C4-2B (cell line): ENCODE data around the gene TLCD2.
"Not testable (repeated sequence)": the region's sequence is repeated elsewhere in the genome, so short reads cannot be mapped to it uniquely, and the experiment has no call there.

Experiments
- ZFX ChIP-seq: fragments of 450-650 bp; IDR thresholded peaks from 2 replicates; pipeline ENCODE4 v1.6.1; 2017
- TF ChIP-seq, protein P1 (sequence below): fragments of 450-650 bp; conservative IDR thresholded peaks from 2 replicates; pipeline ENCODE4 v1.5.1; 2017; ENCODE audit warnings: mild to moderate bottlenecking

GRCh38 chr17:1699891-1700290 is 10.3 kb downstream of the TLCD2 start:
- TF ChIP-seq, protein P1, sequence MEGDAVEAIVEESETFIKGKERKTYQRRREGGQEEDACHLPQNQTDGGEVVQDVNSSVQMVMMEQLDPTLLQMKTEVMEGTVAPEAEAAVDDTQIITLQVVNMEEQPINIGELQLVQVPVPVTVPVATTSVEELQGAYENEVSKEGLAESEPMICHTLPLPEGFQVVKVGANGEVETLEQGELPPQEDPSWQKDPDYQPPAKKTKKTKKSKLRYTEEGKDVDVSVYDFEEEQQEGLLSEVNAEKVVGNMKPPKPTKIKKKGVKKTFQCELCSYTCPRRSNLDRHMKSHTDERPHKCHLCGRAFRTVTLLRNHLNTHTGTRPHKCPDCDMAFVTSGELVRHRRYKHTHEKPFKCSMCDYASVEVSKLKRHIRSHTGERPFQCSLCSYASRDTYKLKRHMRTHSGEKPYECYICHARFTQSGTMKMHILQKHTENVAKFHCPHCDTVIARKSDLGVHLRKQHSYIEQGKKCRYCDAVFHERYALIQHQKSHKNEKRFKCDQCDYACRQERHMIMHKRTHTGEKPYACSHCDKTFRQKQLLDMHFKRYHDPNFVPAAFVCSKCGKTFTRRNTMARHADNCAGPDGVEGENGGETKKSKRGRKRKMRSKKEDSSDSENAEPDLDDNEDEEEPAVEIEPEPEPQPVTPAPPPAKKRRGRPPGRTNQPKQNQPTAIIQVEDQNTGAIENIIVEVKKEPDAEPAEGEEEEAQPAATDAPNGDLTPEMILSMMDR = not testable (repeated sequence)
- not testable (repeated sequence) for TF ChIP-seq ZFX
